HL-60 (cell line): ENCODE results near the gene EDEM1.
A peak's percentile ranks its signal among the peaks of the same experiment; 100 is the strongest.

ENCODE experiments used
- DNase-seq, 2 experiments: peaks; one replicate each; pipeline ENCODE4 v3.0.0-alpha.2; 2010 to 2020; ENCODE audit warnings: low read depth in 1 of 2, low spot score in 1 of 2
- H3K27ac ChIP-seq: fragments of 250-450 bp; sonication (Bioruptor Pico); replicated peaks from 2 replicates; pipeline ENCODE4 v1.5.1; 2020; ENCODE audit warnings: mild to moderate bottlenecking, moderate library complexity
- H3K27me3 ChIP-seq: fragments of 250-450 bp; sonication (Bioruptor Pico); 2 replicates; pipeline ENCODE4 v1.5.1; 2021; ENCODE audit warnings: mild to moderate bottlenecking, moderate library complexity; ENCODE audit not compliant: insufficient read depth, poor library complexity, severe bottlenecking
- H3K4me3 ChIP-seq: replicated peaks from 2 replicates; pipeline ENCODE4 v1.5.1; 2011; ENCODE audit warnings: mild to moderate bottlenecking, control low read depth, low read length; ENCODE audit not compliant: insufficient read depth
- CTCF ChIP-seq: IDR thresholded peaks from one replicate; pipeline ENCODE4 v1.5.1; 2011; ENCODE audit warnings: low read length, control low read depth, inconsistent platforms; ENCODE audit not compliant: insufficient read depth
- GABPA ChIP-seq: IDR thresholded peaks from 2 replicates; pipeline ENCODE4 v1.6.1; 2012; ENCODE audit warnings: low read depth
- POLR2AphosphoS5 ChIP-seq: IDR thresholded peaks from 2 replicates; pipeline ENCODE4 v1.6.1; 2012; ENCODE audit warnings: low read depth
- REST ChIP-seq: IDR thresholded peaks from 2 replicates; pipeline ENCODE4 v1.6.1; 2012; ENCODE audit warnings: low read depth; ENCODE audit not compliant: insufficient replicate concordance
- SPI1 ChIP-seq: IDR thresholded peaks from 2 replicates; pipeline ENCODE4 v1.6.1; 2012; ENCODE audit warnings: low read depth, mild to moderate bottlenecking, borderline replicate concordance

Gene EDEM1

GRCh38 chr3:5197470-5198312 lies 10.2 kb downstream of the EDEM1 start:
- H3K27ac ChIP-seq, result peak overlapping the region; percentile 73
- TF ChIP-seq POLR2AphosphoS5 (peak; percentile 40; the same call in 1 of the 2 replicates), SPI1 (no peak)
- no peak overlapping the region for H3K4me3 ChIP-seq
- H3K27me3 ChIP-seq, result no peaks in the 10 kb centered on the region
- peak; percentile 62 to 68 for DNase-seq

- Histone ChIP-seq H3K4me3 (no peak overlapping the region), H3K27ac (peak overlapping the region; percentile 73)
- no peak for TF ChIP-seq CTCF
- no peak for TF ChIP-seq SPI1
- TF ChIP-seq REST, result no peak
- TF ChIP-seq POLR2AphosphoS5, result no peak
- no peak for TF ChIP-seq GABPA
These were observed 10.8 kb downstream of the EDEM1 start for GRCh38 chr3:5198313-5198677.

GRCh38 chr3:5198986-5199731 lies 11.7 kb downstream of the EDEM1 start:
- H3K27me3 ChIP-seq, result no peaks in the 10 kb centered on the region
- peak; percentile 94 for TF ChIP-seq SPI1
- TF ChIP-seq POLR2AphosphoS5, result no peak
- no peak overlapping the region for H3K4me3 ChIP-seq
- H3K27ac ChIP-seq, result peak overlapping the region; percentile 73
- peak in 1 of 2 experiments; percentile 75 for DNase-seq

More at GRCh38 chr3:5198313-5198677, 10.8 kb downstream of the EDEM1 start:
- H3K27me3 ChIP-seq, result no peaks in the 10 kb centered on the region
- DNase-seq, result no peak

- no peak for TF ChIP-seq REST
- no peak for TF ChIP-seq POLR2AphosphoS5
- no peak for TF ChIP-seq SPI1
- no peak for TF ChIP-seq CTCF
- TF ChIP-seq GABPA, result no peak
- H3K4me3 ChIP-seq, result no peak overlapping the region
- no peak overlapping the region for H3K27ac ChIP-seq
- no peak for DNase-seq
- H3K27me3 ChIP-seq, result no peaks in the 10 kb centered on the region
These were observed 14.0 kb downstream of the EDEM1 start for GRCh38 chr3:5201536-5201935.
